T47D (cell line): Measurements from ENCODE around the gene CFAP299.
"Not testable (repeated sequence)": the region's sequence is repeated elsewhere in the genome, so short reads cannot be mapped to it uniquely, and the experiment has no call there.

Experiments used
- DNase-seq, 2 experiments: peaks; one replicate each; pipeline versions ENCODE4 v3.0.0 to v3.0.0-alpha.2; 2011 to 2012; ENCODE audit warnings: low read depth in 1 of 2, low spot score in 1 of 2
- JUND ChIP-seq: IDR thresholded peaks from 2 replicates; pipeline ENCODE4 v1.6.1; 2012; ENCODE audit warnings: low read depth
- in situ Hi-C: cut with HindIII; loops from 2 replicates; pipeline ENCODE4 v1.10.0; 2016; ENCODE audit warnings: low sequenced_read_pairs, low pct_unique_long_range_greater_than_20kb

Gene CFAP299

GRCh38 chr4:80335554-80336358 is at the start of gene CFAP299:
Gene CFAP299 (plus strand): TSS chr4:80335730.
- no peak for DNase-seq
- in situ Hi-C loops: no loop called here

GRCh38 chr4:80286451-80286850 is 49.1 kb upstream of the CFAP299 start:
- no peak for DNase-seq
- no peak for TF ChIP-seq JUND
- in situ Hi-C loops: no loop called here

More at GRCh38 chr4:80335554-80336358, at the start of gene CFAP299:
- TF ChIP-seq JUND: no peak

GRCh38 chr4:80290665-80291064 is 44.9 kb upstream of the CFAP299 start:
- in situ Hi-C loops: not testable (repeated sequence)

GRCh38 chr4:80294206-80294605 is 41.3 kb upstream of the CFAP299 start:
- in situ Hi-C loops: no loop called here
- no peak for DNase-seq
- no peak for TF ChIP-seq JUND

More at GRCh38 chr4:80290665-80291064, 44.9 kb upstream of the CFAP299 start:
- not testable (repeated sequence) for DNase-seq

DNA sequence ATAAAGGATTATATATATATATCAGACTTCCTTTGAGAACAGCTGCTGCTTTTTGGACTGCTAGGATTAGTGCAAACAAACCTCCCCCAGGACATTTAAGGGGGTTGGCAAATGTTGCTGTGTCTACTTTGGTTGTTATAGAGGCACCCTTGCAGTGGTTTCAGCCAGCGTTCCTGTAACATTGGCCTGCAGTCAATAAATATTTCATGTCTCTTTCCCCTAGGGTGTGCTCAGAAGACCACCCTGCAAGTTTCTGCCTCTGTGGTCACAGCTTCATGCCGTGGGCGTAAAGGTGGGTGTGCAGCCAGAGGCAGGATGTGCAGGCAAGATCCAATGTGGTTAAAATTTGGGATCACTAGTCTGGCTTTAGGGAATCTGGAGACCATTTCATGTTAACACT is 40.2 kb upstream of the CFAP299 start:
- DNase-seq: no peak
- in situ Hi-C loops: no loop called here
- no peak for TF ChIP-seq JUND

GRCh38 chr4:80295826-80296225 is 39.7 kb upstream of the CFAP299 start:
- DNase-seq: no peak

DNA sequence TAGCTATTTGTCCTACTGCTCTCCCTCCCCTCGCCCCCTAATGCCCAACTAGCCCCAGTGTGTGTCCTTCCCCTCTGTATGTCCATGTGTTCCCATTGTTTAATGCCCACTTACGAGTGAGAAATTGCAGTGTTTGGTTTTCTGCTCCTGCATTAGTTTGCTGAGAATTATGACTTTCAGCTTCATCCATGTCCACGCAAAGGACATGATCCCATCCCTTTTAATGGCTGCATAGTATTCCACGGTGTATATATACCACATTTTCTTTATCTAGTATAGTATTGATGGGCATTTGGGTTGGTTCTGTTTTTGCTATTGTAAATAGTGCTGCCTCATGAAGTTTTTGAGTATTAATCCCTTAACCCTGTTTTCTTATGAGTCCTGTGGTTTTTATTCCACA is 33.6 kb upstream of the CFAP299 start:
- in situ Hi-C loops: no loop called here
- TF ChIP-seq JUND: no peak
- no peak for DNase-seq

More at GRCh38 chr4:80295826-80296225, 39.7 kb upstream of the CFAP299 start:
- TF ChIP-seq JUND: no peak
- in situ Hi-C loops: no loop called here

GRCh38 chr4:80302616-80303223 is 32.8 kb upstream of the CFAP299 start:
- no peak for TF ChIP-seq JUND
- in situ Hi-C loops: no loop called here
- DNase-seq: no peak

DNA sequence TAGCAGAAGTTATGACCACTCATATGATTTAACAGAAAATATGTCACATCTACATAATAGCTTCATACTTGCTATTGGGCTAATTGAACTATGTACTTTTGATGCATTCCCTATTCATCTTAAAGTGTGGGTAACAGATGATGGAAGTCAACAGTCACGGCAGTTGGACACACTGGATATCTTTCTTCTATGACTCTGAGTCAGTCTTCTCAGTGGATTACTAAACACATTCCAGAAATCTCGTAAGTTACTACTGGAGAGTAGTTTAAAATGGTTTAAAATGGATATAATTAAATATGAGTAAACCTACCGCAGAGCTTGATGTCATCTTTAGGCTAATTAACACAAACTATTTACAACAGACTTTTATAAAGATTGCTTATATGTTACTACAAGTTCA is 30.1 kb upstream of the CFAP299 start:
- no peak for DNase-seq
- in situ Hi-C loops: no loop called here
- no peak for TF ChIP-seq JUND

DNA sequence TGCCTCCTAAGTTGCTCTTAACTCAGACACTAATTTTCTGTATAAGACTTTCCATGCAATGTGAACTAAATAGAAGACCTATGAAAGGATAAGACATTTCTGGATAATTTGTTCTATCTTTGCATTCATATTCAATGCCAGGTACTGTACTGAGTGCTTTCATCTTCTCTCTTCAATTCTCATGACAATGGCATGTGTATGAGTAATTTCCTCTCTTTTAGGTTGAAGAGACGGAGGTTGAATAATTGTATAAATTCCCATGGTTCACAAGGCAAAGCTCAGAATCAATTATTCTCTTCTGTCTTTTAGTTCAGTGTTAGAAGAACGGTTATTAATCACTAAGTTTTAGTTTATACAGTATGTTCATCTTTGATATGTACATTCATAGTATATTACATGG is 29.3 kb upstream of the CFAP299 start:
- TF ChIP-seq JUND: no peak
- no peak for DNase-seq
- in situ Hi-C loops: no loop called here

DNA sequence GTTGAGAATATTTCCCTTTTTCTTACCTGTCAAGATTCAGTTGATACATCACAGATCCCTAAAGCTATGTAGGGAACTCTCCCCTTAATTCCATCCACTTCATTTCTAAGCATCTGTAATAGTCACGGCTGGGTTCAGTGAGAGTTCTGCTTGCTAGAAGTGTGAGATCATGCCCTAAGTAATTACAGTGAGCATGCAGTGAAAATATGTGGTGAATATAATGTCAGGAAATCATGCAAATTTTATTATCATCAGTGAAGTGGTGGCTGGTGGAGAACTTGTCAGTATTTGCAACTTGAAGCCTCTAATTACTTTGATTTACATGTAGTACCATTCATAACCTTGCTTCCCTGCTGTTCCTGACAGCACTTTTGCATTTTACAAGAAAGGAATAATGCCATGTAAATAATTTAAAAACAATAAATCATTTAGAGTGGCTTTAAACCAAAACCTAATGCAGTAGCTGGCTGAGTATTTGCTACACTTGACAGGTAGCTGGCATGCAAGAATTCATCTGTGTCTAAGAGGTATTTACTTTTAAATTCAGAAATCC is 28.3 kb upstream of the CFAP299 start:
- no peak for TF ChIP-seq JUND
- DNase-seq: no peak
- in situ Hi-C loops: no loop called here

DNA sequence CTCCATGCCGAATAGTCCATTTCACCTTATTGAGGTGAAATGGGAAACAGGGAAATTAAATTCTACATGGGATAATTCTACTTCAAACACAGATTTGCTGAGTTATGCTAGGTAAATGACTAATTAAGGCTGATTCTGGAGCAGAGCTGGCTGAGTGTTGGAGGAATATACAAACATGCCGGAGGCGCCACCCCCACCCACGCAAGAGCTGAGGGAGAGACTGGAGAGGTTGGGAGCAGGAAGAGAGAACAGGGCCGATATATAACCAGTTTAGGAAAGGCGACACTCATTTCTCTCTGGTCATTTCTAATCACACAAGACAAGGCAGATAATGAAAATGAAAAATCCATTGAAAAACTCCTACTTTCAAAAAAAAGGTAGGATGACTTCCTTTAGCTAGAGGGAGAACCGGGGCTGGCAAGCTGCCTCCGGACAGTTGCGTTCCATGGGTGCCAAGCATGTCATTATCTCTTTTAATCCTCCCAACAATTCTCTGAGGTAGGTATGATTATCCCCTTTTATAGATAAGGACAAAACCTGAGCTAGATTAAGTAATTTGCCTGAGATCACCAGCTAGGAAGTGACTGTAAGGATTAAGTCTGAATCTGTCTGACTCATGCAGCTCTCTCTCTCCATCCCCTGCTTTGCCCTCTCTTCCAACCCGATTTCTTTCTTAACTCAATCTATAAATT is 27.6 kb upstream of the CFAP299 start:
- TF ChIP-seq JUND: no peak
- in situ Hi-C loops: no loop called here
- peak in 1 of 2 experiments; percentile 5 for DNase-seq

DNA sequence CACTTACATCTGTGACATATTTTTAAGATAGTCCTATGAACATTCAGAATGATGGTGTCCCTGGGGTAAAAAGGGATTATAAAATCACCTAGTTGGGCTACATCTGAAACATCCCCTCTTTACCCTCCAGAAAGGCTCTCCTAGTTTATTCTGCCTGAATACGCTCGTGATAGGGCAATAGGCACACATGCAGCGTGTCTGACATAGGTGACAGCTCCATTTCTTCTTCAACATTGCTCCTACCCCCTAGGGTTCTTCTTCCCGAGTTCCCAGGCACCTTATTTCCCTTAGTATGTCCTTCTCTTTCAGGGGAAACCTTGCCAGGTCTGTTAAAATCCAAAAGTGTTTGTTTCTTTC is 27.1 kb upstream of the CFAP299 start:
- in situ Hi-C loops: no loop called here
- no peak for DNase-seq
- TF ChIP-seq JUND: no peak
